GM15510 (cell line): ENCODE results near the gene SAMD11.

ENCODE experiments used
- POLR2A ChIP-seq: IDR thresholded peaks from 3 replicates; pipeline ENCODE4 v1.6.1; 2011; ENCODE audit warnings: borderline replicate concordance; ENCODE audit not compliant: insufficient read length; ENCODE audit errors: extremely low read depth

SAMD11 gene

DNA sequence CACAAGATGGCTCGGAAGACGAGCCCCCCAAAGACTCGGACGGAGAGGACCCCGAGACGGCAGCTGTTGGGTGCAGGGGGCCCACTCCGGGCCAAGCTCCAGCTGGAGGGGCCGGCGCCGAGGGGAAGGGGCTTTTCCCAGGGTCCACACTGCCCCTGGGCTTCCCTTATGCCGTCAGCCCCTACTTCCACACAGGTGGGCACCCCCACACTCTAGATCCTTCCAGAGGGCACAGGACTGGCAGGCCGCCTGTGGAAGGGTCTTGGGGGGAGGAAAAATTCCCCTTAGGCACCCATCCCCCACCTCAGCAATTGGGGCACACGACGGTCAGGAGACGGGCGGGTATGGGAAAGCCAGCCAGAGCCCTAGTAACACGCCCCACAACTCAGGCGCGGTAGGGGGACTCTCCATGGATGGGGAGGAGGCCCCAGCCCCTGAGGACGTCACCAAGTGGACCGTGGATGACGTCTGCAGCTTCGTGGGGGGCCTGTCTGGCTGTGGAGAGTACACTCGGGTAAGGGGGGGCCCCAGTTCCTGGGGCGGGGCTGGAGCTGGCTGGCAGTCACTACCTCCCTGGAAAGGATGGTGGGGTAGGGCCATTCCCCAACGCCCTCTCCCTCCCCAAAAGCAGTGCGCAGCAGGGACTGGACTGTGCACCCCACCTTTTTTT is 19.3 kb downstream of the SAMD11 start:
- TF ChIP-seq POLR2A = no peak

DNA sequence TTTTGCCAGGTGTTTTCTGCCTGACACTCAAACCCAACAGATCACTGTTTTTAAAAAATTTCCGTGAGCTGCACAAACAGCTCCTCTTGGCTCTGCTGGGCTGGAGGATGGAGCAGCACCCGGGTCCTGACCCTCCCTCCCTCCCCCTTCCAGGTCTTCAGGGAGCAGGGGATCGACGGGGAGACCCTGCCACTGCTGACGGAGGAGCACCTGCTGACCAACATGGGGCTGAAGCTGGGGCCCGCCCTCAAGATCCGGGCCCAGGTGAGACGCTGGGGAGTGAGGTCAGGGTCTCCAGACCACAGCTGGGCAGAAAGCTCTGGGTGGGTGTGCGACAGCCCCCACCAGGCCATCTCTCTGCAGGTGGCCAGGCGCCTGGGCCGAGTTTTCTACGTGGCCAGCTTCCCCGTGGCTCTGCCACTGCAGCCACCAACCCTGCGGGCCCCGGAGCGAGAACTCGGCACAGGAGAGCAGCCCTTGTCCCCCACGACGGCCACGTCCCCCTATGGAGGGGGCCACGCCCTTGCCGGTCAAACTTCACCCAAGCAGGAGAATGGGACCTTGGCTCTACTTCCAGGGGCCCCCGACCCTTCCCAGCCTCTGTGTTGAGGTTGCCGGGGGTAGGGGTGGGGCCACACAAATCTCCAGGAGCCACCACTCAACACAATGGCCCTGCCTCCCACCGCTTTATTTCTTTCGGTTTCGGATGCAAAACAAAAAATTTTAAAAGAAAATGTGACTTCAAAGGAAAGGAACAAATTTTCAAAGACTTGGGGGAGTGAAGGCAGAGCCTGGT is 20.0 kb downstream of the SAMD11 start:
- no peak for TF ChIP-seq POLR2A

DNA sequence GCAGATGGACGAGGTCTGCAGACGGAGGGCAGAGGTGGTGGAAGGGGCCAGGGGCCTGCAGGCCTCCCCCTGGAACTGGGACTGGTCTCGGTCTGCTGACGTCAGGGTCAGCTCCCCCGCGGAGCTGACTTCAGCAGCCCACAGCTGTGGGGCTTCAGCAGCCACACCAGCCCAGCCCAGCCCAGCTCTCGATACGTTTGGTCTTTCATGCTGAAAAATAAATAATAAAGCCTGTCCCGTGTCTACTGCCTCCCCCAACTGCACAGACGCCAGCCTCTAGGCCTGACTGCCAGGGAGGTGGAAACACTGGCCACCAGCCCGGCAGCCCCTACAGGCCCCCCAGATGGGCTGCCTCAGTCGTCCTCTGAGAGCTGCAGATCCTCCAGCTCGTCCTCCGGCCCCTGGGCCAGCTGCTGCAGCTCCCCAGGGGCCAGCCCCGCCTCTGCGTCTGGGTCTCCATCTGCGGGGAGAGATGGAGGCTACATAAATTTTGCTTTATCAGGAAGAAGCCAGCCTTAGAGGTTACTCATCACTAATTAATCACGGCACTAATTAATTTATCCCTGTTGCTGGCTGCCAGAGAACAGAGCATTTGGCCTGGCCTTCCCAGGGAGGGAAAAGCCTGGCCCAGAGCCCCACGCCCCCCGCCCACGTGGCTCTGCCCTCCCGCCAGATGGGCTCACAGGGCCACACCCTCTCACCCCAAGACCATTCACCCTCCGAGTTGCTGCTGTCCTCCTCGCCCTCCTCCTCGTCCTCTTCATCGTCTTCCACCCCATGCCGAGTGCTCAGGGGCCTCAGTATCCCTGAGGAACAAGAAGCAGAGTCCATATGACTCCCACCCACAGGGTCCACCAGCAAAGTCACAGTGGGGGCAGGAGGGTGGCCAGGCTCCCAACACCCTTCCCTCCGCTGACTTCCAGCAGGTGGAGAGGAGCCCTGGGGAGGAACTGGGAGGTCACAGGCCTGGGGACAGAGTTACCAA is 20.9 kb downstream of the SAMD11 start:
- TF ChIP-seq POLR2A = no peak

DNA sequence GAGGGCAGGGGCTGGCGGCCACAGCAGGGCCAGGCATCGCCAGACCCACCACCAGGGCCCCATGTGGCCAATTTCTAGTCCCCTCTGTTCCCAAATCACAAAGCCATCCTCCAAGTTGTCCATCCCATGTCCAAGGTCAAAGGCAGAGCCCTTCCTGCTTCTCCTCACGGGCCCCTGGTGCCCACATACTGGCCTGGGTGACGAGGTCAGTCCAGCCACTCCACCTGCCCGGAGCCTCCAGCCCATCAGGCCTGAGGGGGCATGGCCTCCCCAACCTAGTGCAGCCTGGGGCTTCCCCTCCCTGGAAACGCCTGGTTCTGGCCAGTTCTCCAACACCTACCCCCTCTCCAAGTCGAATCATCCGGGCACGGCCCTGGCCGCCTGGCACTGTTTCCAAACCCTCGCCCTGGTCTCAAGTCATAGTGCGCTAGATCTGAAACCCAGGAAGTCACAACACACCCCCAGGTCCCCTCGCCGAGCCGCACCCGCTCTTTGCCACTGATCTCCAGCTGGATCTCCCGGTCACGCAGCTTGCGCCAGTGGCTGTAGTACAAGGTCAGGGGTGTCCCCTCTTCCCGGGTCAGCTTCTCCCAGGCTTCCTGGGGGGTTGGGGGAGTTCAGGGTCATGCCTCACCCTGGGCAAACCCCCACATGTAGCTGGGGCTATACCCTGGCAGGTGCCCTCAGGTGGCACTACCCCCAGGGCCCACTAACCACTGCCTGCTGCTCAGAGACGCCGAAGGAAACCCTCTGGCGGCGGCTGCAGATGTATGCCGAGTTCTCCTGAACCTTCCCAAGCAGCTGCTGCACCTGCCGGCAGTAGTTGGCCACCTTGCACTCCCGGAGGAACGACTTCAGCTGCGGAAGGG is 22.2 kb downstream of the SAMD11 start:
- TF ChIP-seq POLR2A = no peak

DNA sequence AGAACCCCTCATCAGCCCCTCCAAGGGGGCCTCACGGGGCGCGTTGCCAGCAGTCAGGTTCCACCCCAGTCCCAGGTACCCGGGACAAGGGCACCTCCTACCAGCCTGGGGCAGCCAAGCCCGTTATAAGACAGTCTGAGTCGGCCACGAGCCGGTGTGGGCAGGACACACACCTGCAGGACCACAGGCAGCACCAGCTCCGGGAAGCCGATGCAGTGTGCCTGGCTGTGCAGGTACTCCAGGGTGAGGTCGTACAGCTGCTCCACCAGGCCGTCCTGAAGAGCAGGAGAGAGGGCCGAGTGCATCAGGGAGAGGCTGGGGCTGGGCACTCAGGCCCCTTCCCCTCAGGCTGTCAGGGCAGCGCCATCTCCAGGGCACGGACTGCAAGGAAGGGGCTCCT is 24.2 kb downstream of the SAMD11 start:
- TF ChIP-seq POLR2A = no peak

DNA sequence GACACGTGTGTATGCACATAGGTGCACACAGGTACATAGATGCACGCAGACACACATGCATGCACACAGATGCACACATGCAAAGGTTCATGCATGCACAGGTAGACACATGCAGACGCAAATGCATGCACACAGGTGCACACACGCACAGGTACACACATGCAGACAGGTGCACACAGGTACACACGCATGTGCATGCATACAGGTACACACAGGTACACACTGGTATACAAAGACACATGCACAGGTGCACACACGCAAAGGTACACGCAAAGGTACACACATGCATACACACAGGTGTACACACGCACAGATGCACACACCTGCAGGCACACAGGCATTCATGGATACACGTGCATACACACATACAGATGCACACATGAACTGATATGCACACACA is 26.5 kb downstream of the SAMD11 start:
- no peak for TF ChIP-seq POLR2A

DNA sequence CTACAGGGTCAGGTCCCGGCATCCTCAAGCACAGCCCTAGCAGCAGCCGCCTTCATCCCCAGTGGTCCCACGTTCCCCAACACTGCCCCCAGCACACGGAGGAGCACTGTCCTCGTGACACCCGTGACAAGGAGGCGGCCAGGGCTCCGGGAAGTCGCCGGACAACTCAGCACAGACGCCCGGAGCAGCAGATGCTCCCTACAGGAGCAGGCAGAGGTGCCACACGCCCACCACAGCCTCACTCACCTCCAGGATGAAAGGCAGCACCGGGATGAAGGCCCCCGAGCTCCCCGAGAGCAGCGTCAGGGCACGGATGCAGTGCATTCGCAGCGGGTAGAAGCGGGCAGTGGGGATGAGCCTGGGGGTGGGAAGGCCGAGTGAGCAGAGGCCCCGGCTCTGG is 27.2 kb downstream of the SAMD11 start:
- no peak for TF ChIP-seq POLR2A

DNA sequence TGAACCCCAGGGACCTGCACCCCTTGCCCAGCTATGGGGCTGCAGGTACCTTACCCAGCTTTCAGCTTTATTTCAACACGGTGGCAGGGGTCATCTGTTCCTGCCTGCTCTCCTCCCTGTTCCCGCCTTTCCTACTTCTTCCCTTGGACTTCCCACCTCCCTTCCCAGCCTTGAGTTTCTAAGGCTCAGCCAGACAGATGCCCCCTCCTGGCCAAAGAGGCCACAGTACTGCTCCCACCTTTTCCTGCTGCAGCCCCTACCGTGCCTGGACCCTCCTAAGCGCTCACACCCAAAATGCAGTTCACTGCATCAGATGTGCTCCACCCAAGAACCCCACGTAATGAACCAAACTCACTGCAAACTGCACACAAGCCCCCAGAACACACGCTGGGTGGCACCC is 27.6 kb downstream of the SAMD11 start:
- TF ChIP-seq POLR2A = no peak

DNA sequence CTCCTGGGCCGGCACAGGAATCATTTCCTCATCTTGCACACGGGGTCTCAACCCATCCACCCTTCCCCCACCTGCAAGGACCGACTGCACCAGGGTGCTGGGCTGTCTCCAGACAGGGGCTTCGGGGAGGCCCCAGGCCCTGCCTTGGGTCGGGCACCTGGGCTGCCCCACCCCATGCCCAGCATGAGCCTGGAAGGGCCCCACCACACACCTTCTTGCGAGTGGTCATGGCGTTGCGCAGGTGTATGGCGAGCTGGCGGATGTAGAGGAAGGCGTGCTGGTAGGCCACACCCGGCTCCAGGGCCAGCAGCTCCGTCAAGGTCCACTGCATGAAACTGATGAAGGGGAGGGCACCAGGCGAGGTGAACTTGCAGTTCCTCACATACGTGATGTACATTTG is 28.5 kb downstream of the SAMD11 start:
- TF ChIP-seq POLR2A = no peak

DNA sequence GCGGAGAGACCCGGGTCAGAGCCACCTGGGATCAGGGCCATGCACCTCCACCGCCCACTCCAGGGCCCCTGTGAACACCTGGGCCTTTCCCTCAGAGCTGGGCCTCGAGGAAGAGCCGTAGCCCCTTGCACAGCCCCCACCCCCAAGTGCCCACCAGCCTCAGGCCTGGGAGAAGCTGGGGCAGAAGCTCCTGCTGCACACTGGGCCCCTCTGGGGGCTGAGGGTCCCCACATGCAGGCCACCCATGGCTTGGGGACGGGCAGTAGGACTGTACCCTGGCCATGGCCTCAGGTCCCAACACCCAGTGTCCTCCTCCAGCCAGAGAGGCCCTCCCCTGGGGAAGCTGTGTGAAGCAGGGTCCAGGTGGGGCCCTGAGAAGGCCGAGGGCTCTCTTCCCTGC is 28.9 kb downstream of the SAMD11 start:
- no peak for TF ChIP-seq POLR2A

DNA sequence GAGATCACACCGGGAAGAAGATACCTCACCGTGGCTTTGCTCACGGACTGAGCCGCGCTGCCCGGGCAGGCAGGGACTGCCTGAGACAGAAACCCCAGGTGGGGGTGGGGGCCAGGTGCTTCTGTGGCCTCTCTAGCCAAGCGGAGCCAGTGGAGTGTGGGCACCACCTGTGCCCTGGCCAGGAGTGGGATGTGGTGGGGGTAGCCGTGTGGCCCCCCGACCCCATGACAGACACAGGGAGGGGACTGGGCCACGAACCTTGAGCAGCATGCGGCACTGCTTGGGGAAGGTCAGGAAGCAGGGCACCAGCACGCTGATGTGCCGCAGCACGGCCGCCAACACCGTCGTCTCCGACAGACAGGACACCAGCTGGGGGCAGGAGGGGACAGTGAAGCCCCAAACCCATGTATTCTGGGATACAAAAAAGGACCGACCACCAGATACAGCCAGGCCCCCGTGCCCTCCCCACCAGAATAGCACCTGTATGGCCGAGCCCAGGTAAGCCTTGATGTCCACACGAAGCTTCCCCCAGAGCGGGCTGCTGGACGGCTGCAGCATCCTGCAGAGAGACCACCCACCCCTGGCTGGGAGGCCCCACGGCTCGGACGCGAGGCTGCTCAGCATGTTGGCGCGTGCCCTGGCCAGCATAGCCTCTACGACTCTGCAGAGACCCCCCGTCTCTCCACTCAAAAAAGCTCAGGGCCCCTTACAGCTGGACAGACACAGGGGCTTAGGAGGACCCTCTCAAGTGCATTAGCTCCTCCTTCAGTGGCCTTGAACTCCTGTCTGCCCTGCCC is 30.0 kb downstream of the SAMD11 start:
- TF ChIP-seq POLR2A = no peak

DNA sequence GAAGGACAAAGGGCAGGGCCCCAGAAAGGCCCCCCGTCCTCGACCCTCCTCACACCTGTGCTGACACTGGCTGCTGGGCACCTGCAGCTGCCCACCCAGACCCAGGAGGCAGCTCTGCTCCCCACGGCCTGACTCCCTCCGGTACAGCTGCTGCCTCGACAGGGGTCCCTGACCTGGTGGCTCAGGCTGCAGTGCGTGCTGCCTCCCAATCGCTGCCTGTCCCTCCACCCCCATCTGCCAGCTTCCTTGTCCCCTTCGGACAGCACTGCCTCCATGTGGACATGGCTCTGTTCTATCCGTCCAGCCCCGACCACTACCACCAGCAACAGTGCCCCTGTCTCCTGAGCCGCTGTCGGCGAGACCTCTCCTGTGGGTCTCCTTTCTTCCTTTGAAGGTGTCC is 31.2 kb downstream of the SAMD11 start:
- no peak for TF ChIP-seq POLR2A

DNA sequence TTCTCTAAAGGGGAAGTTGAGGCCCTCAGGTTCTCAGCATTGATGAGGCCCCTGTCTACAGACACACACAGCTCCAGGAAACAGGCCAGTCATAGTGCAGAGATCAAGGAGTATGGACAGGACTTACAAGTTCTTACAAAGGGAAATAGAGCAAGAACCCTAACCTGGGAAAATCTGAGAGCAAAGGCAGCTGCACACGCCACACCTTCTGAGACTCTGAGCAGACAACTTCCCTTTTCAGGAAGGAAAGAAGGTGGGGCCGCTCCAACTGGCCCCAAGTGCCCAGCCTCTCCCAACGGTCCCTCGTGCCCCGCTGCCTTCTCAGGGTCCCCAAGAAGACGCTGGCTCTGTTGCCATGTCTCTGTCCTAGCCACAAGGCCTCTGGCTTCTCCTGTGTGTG is 31.8 kb downstream of the SAMD11 start:
- TF ChIP-seq POLR2A = no peak
